ENCODE measurements around the gene MACROH2A1. TPM values are rescaled to one million over a fixed set of nuclear protein-coding genes. Genes with fewer than 3 reads are reported as not detected.

Gene MACROH2A1
- polyA plus RNA-seq, 1 of the 3 experiments (the other 2 are of a cell fraction), result 165 TPM

- peaks cover 37 to 62% of the 10 kb centered on the region in 2 experiments for H3K36me3 ChIP-seq (replicated peaks in 1 of 2; ENCODE audit: control insufficient read depth in 1 of 2, insufficient read depth in 2 of 2, low read length in 1 of 2)
- H3K9me2 ChIP-seq, result no peaks in the 10 kb centered on the region
- no peak overlapping the region for H2AFZ ChIP-seq (ENCODE audit: low read depth)
- 91% methylated on average over 6 of the region's 10 CpGs for WGBS (ENCODE audit: low lambda C conversion rate)
- no peak overlapping the region for H3K4me3 ChIP-seq (ENCODE audit: low read depth in 2 of 2, low read length in 1 of 2)
- H3K79me2 ChIP-seq (ENCODE audit: insufficient read depth), result peaks cover 19% of the 10 kb centered on the region; the same call in 1 of the 2 replicates
- H3K4me2 ChIP-seq, result no peak overlapping the region
- H3F3A ChIP-seq (replicated peaks; ENCODE audit: insufficient read depth), result peaks cover 3% of the 10 kb centered on the region
- peaks cover 19% of the 10 kb centered on the region for H4K20me1 ChIP-seq (ENCODE audit: insufficient read depth)
- TF ChIP-seq SIN3A (IDR thresholded peaks at IDR 0.05; ENCODE audit: borderline replicate concordance, low read depth, low read length) (no peak), PBX3 (IDR thresholded peaks at IDR 0.05) (no peak), GATA2 (CRISPR knock-in tag; IDR thresholded peaks at IDR 0.05) (no peak), RCOR1 (IDR thresholded peaks at IDR 0.05; ENCODE audit: low read length) (no peak), ELF1 (IDR thresholded peaks at IDR 0.05) (no peak), USF2 (IDR thresholded peaks at IDR 0.05; ENCODE audit: borderline replicate concordance, low read depth, low read length) (no peak), MAX (IDR thresholded peaks at IDR 0.05; ENCODE audit: low read depth) (no peak), TCF12 (IDR thresholded peaks at IDR 0.05) (no peak), ZBTB33 (IDR thresholded peaks at IDR 0.05; ENCODE audit: borderline replicate concordance, low read depth) (no peak), NRF1 (IDR thresholded peaks at IDR 0.05; ENCODE audit: low read depth, low read length) (no peak), FOXM1 (IDR thresholded peaks at IDR 0.05; ENCODE audit: low read depth) (no peak), CTCF (IDR thresholded peaks at IDR 0.05) (no peak)
- H3K9ac ChIP-seq, result no peak overlapping the region
- H3K27ac ChIP-seq (ENCODE audit: low read depth in 2 of 2, low read length in 1 of 2), result no peak overlapping the region
- ChIA-PET CTCF (no interaction called here), POLR2A (no interaction called here)
- no peak for DNase-seq
- H3K4me1 ChIP-seq (ENCODE audit: control insufficient read depth in 1 of 2, insufficient read depth in 2 of 2, low read depth in 1 of 2, low read length in 1 of 2), result peaks cover 14 to 20% of the 10 kb centered on the region in 2 experiments; a peak in 3 of 4 replicates
- no peaks in the 10 kb centered on the region for H3K9me3 ChIP-seq
- no peaks in the 10 kb centered on the region for H3K27me3 ChIP-seq (ENCODE audit: insufficient read depth)
Measured at GRCh38 chr5:135350536-135350935, 48.5 kb downstream of the MACROH2A1 start.

All from SK-N-SH (cell line).